Dendritic cell treated with granulocyte-macrophage colony-stimulating factor and Interleukin-4, amounts not matched to agents 40 ng/mL and 50 ng/mL, for 4 days (primary cell): ENCODE results near the gene DNM3.

Experiments
- H3K27ac Mint-ChIP-seq: one replicate; pipeline ENCODE4 v1.8.0; 2022; ENCODE audit warnings: mild to moderate bottlenecking, mixed read lengths
- H3K27me3 Mint-ChIP-seq: one replicate; pipeline ENCODE4 v1.8.0; 2022; ENCODE audit warnings: mild to moderate bottlenecking, mixed read lengths
- H3K36me3 Mint-ChIP-seq: one replicate; pipeline ENCODE4 v1.8.0; 2022; ENCODE audit warnings: low read depth, mixed read lengths
- H3K4me1 Mint-ChIP-seq: one replicate; pipeline ENCODE4 v1.8.0; 2022; ENCODE audit warnings: low read depth, mixed read lengths
- H3K4me3 Mint-ChIP-seq: one replicate; pipeline ENCODE4 v1.8.0; 2022; ENCODE audit warnings: mild to moderate bottlenecking, moderate library complexity, mixed read lengths
- H3K9me3 Mint-ChIP-seq: one replicate; pipeline ENCODE4 v1.8.0; 2022; ENCODE audit warnings: mixed read lengths
- intact Hi-C: fragments of 100-400 bp; cut with micrococcal nuclease; formaldehyde crosslinking; loops from one replicate; pipeline ENCODE4 v1.15.0; 2022

Gene DNM3

DNA sequence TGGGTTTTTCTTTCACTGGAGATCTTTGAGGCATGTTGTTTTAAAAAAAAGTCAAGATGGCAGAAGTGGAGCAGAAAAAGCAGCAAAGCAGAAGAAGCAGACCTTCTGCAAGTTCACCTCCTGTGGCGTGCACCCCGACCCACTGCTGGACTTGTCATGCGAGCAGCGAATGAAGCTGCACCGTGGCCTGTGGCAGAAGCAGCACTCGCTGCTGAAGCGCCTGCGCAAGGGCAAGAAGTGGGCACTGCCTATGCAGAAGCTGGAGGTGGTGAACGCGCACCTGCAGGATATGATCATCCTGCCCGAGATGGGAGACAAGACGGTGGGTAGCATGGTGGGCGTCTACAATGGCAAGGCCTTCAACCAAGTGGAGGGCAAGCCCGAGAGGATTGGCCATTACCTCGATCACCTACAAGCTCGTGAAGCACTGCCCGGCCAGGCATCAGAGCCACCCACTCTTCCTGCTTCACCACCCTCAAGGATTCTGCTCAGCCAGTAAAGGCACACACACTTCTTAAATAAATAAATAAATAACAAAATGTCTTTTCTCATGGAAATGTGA, 37.8 kb upstream of the DNM3 start:
- H3K27me3 Mint-ChIP-seq = no peaks in the 10 kb centered on the region
- peaks cover 16% of the 10 kb centered on the region for H3K36me3 Mint-ChIP-seq
- no peak overlapping the region for H3K27ac Mint-ChIP-seq
- H3K4me3 Mint-ChIP-seq = no peak overlapping the region
- peaks cover 31% of the 10 kb centered on the region for H3K4me1 Mint-ChIP-seq
- H3K9me3 Mint-ChIP-seq = no peaks in the 10 kb centered on the region
- intact Hi-C loops = loop anchor here (10.0 kb wide), 1 partner anchor 591 kb away; no protein-coding TSS in a partner anchor

DNA sequence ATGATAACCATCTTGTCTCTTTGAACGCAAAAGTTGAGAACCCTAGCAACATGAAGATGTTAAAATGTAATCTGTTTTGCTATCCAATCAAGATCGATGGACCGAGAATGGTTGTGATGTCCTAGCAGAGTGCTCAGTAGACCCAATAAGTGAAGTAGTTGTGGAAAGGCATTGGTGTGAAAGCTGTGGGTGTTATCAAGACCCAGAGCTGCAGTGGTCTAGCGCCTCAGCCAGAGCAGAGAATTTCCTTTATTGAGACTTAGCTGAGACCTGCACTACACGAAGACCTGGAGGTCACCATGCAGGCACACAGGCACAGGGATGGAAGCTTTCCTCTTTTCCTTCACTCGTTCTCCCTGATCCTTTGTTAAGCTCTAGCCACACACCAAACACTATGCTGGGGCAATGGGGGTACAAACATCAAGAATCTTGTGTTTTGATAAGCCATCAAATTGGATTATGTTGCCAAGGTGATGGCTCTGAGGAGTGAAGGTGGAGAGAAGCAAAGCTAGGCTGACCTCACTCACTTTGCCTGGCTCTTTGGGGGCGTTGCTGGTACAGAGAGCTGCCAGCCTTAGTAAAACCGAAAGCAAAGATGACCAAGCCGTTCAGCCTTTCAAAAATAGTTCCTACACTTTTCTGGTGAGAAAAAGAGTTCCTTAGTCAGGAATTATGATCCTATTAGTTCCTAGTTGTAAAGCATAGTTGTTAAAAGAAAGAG, 35.7 kb upstream of the DNM3 start:
- peaks cover 31% of the 10 kb centered on the region for H3K4me1 Mint-ChIP-seq
- H3K27me3 Mint-ChIP-seq = no peaks in the 10 kb centered on the region
- H3K27ac Mint-ChIP-seq = peak overlapping the region; percentile 30
- no peaks in the 10 kb centered on the region for H3K9me3 Mint-ChIP-seq
- intact Hi-C loops = loop anchor here (10.0 kb wide), 1 partner anchor 589 kb away; no protein-coding TSS in a partner anchor
- H3K36me3 Mint-ChIP-seq = peaks cover 1% of the 10 kb centered on the region
- peak overlapping the region; percentile 32 for H3K4me3 Mint-ChIP-seq

- intact Hi-C loops = loop anchor here (10.0 kb wide), 1 partner anchor 587 kb away; no protein-coding TSS in a partner anchor
- Mint-ChIP-seq H3K27ac (no peak overlapping the region), H3K4me3 (no peak overlapping the region), H3K4me1 (peaks cover 29% of the 10 kb centered on the region), H3K27me3 (no peaks in the 10 kb centered on the region), H3K36me3 (no peaks in the 10 kb centered on the region), H3K9me3 (no peaks in the 10 kb centered on the region)
These were observed 33.7 kb upstream of the DNM3 start for GRCh38 chr1:171807556-171807955.

DNA sequence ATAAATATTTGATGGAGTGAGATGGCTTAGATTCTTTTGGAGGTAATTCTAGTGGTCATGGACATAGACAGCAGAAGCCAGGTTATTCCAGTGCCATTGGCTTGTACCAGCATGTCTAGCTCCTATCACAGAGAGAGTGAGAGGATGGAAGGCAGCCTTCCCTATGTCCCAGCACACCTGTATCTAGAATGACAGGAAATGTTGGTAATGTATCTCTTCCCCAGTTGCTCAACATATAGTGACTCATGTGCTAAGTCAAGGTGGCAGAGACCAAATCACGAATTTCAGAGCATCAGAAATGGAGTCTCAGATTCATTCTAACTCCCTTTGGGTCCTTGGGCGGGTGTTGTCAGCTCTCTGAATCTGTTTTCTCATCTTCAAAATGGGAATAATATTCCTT, 31.5 kb upstream of the DNM3 start:
- intact Hi-C loops = loop anchor here (10.0 kb wide), 1 partner anchor 585 kb away; no protein-coding TSS in a partner anchor
- H3K36me3 Mint-ChIP-seq = no peaks in the 10 kb centered on the region

DNA sequence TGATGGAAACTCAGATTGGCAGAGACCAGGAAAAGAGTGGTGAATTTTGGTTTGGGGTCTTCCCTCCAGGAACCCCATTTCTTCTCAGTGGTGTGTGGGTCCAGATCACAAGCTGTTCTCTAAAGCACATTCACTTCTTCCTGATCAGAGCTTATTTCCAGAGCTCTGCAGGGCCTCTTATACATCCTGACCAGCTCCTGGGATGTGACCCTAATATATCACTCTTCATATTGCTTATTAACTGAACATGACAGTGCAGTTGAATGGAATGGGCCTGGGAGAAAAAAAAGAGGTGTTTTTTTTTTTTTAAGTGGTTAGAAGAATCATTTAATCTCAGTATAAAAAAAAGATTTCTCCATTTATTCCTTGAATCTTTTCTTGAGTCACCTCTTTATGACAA, 29.6 kb upstream of the DNM3 start:
- Mint-ChIP-seq H3K27me3 (no peaks in the 10 kb centered on the region), H3K9me3 (no peaks in the 10 kb centered on the region), H3K36me3 (no peaks in the 10 kb centered on the region), H3K4me3 (no peak overlapping the region), H3K27ac (no peak overlapping the region), H3K4me1 (peaks cover 8% of the 10 kb centered on the region)
- intact Hi-C loops = no loop called here

More for the DNA sequence above, 31.5 kb upstream of the DNM3 start:
- no peaks in the 10 kb centered on the region for H3K27me3 Mint-ChIP-seq
- H3K9me3 Mint-ChIP-seq = no peaks in the 10 kb centered on the region
- H3K4me1 Mint-ChIP-seq = peaks cover 19% of the 10 kb centered on the region
- no peak overlapping the region for H3K27ac Mint-ChIP-seq
- no peak overlapping the region for H3K4me3 Mint-ChIP-seq

DNA sequence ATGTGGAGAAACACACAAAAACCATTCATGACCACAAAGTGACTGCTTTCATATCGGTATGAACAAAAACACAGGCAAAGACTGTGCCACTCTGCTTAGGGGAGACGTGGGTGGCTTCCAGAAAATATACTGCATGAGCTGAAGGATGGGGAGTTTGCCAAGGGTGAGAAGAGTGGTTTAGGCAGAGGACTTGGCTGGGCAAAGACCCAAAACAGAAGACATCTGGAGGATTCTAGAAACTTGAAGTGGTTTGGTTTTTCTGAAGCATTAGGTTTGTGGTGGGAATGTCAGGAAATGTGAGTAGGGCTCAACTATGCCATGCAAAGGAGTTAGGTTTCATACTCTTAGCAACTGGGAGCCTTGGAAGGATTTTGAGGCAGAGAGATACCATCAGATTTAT, 26.6 kb upstream of the DNM3 start:
- H3K36me3 Mint-ChIP-seq = no peaks in the 10 kb centered on the region
- intact Hi-C loops = no loop called here
- peaks cover 12% of the 10 kb centered on the region for H3K4me1 Mint-ChIP-seq
- H3K27ac Mint-ChIP-seq = no peak overlapping the region
- no peaks in the 10 kb centered on the region for H3K27me3 Mint-ChIP-seq
- no peak overlapping the region for H3K4me3 Mint-ChIP-seq
- H3K9me3 Mint-ChIP-seq = no peaks in the 10 kb centered on the region

DNA sequence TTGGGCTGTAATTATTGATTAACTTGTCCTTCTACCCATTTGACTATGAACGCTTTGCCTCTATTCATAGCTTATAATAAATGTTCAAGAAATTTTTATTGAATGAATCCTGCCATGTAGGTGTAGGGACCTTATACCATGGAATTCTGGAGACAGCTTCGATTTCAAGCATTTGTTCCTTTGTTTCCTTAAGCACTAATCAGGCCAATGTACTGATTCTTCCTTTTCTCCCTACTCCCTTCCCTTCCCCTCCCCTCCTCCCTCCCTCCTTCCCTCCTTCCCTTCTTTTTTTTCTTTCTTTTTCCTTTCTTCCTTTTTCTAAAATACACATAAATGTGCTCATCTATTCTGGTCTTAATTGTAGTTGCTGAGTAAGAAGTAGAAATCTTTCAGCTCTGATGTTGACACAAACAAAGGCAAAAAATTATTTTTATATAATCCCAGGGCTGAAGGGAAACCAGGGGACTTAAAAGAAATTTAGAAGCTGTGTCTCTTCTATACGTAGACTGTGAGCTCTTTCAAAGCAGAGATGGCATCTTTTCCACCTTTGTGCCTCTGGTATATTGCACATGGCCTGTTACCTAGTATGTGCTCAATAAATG, 24.9 kb upstream of the DNM3 start:
- H3K27me3 Mint-ChIP-seq = no peaks in the 10 kb centered on the region
- H3K36me3 Mint-ChIP-seq = no peaks in the 10 kb centered on the region
- no peak overlapping the region for H3K27ac Mint-ChIP-seq
- no peaks in the 10 kb centered on the region for H3K9me3 Mint-ChIP-seq
- no peak overlapping the region for H3K4me3 Mint-ChIP-seq
- H3K4me1 Mint-ChIP-seq = peaks cover 12% of the 10 kb centered on the region
- intact Hi-C loops = no loop called here

- Mint-ChIP-seq H3K4me1 (peaks cover 12% of the 10 kb centered on the region), H3K9me3 (no peaks in the 10 kb centered on the region), H3K36me3 (no peaks in the 10 kb centered on the region), H3K27me3 (no peaks in the 10 kb centered on the region), H3K4me3 (no peak overlapping the region), H3K27ac (no peak overlapping the region)
- intact Hi-C loops = no loop called here
These were observed 23.6 kb upstream of the DNM3 start for GRCh38 chr1:171817511-171818265.

DNA sequence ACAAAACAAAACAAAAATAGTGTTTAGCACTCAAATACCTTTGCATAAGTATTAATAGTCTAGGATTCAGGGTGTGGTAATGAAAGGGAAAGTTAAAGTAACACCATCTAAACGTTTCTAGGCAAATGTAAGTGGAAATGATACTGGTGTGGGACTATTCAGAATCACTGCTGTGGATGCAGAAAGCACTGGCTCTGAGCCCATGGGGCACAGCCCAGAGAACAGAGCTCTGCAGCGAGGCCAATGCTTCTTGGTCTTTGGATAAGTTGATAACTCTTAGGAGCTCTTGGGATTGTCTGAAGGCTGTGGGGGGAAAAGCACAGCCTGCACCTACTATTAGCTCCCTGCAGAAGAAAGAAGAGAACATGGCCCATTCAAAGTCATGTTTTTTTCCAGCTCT, 21.4 kb upstream of the DNM3 start:
- intact Hi-C loops = no loop called here

DNA sequence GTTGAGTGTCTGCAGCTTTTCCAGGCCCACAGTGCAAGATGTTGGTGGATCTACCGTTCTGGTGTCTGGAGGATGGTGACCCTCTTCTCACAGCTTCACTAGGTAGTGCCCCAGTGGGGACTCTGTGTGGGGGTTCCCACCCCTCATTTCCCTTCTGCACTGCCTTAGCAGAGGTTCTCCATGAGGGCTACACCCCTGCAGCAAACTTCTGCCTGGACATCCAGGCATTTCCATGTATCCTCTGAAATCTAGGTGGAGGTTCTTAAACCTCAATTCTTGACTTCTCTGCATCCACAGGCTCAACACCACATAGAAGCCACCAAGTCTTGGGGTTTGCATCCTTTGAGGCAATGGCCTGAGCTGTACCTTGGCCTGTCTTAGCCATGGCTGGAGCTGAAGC, 14.3 kb upstream of the DNM3 start:
- Mint-ChIP-seq H3K36me3 (no peaks in the 10 kb centered on the region), H3K4me3 (no peak overlapping the region), H3K9me3 (peaks cover 45% of the 10 kb centered on the region), H3K27ac (no peak overlapping the region), H3K4me1 (no peaks in the 10 kb centered on the region), H3K27me3 (no peaks in the 10 kb centered on the region)
- intact Hi-C loops = no loop called here

More for the DNA sequence above, 21.4 kb upstream of the DNM3 start:
- H3K9me3 Mint-ChIP-seq = peaks cover 4% of the 10 kb centered on the region
- no peaks in the 10 kb centered on the region for H3K36me3 Mint-ChIP-seq
- H3K27me3 Mint-ChIP-seq = no peaks in the 10 kb centered on the region
- no peak overlapping the region for H3K4me3 Mint-ChIP-seq
- no peak overlapping the region for H3K27ac Mint-ChIP-seq
- H3K4me1 Mint-ChIP-seq = peaks cover 12% of the 10 kb centered on the region

- Mint-ChIP-seq H3K4me1 (no peaks in the 10 kb centered on the region), H3K36me3 (no peaks in the 10 kb centered on the region), H3K9me3 (peaks cover 45% of the 10 kb centered on the region), H3K27ac (no peak overlapping the region), H3K27me3 (no peaks in the 10 kb centered on the region), H3K4me3 (no peak overlapping the region)
- intact Hi-C loops = no loop called here
These were observed 12.5 kb upstream of the DNM3 start for GRCh38 chr1:171828794-171829193.

GRCh38 chr1:171833091-171833825, 8.0 kb upstream of the DNM3 start:
- no peaks in the 10 kb centered on the region for H3K27me3 Mint-ChIP-seq
- H3K9me3 Mint-ChIP-seq = peaks cover 8% of the 10 kb centered on the region
- H3K36me3 Mint-ChIP-seq = no peaks in the 10 kb centered on the region
- no peaks in the 10 kb centered on the region for H3K4me1 Mint-ChIP-seq
- intact Hi-C loops = no loop called here
- no peak overlapping the region for H3K27ac Mint-ChIP-seq
- H3K4me3 Mint-ChIP-seq = no peak overlapping the region

DNA sequence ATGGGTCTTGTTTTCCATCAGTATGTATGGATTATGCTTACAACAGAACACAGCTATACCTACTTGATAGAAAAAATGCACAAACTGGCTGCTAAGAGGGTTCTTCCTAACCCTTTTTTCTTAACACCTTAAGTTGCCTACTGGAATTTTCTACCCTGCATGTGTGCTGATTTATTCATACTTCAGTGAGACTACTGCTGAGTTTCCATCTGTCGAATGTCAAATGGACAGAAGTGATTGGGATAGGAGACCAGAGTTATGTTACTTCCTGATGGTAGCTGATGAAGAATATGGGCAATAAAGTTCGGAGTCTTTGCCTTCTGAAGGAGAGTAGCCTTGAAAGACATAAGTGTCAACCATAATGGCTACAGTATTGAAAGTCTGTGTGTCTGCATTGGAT, 6.5 kb upstream of the DNM3 start:
- peaks cover 5% of the 10 kb centered on the region for H3K27me3 Mint-ChIP-seq
- H3K27ac Mint-ChIP-seq = no peak overlapping the region
- H3K36me3 Mint-ChIP-seq = no peaks in the 10 kb centered on the region

More for the DNA sequence above, 6.5 kb upstream of the DNM3 start:
- Mint-ChIP-seq H3K4me1 (no peaks in the 10 kb centered on the region), H3K9me3 (no peaks in the 10 kb centered on the region), H3K4me3 (no peak overlapping the region)
- intact Hi-C loops = no loop called here
